OCI-LY7 (cell line): ENCODE measurements around the gene TECR.

Source experiments
- EZH2phosphoT487 ChIP-seq: fragments of 200-600 bp; sonication (generic); IDR thresholded peaks from 2 replicates; pipeline ENCODE4 v1.6.1; 2018; ENCODE audit warnings: low read depth, borderline replicate concordance, mild to moderate bottlenecking, mixed run types, antibody characterized with exemption, low read length, moderate library complexity, mixed read lengths
- TF ChIP-seq, protein P1 (sequence below): fragments of 200-600 bp; sonication (generic); conservative IDR thresholded peaks from 2 replicates; pipeline ENCODE4 v1.5.1; 2014; ENCODE audit warnings: mild to moderate bottlenecking, antibody characterized with exemption, low read length, moderate library complexity, mixed read lengths

DNA sequence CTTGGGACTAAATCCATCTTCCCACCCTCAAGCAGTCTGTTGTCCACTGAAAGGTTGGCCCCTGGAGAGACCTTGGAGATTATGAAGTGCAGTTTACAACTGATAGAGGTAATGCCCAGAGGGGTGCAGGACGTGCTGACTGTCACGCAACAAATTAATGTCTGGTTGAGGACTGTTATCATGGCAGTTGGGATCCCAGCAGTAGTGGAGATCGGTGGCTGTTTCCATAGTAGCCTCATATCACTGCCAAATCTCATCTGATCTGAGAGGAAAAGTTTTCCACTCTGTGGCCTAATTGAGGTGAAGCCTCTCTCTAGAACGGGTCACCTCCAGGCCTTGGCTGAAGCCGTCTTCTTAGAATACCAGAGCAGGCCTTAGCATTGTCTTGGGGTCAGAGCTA is 4.1 kb downstream of the TECR start:
- TF ChIP-seq, protein P1, sequence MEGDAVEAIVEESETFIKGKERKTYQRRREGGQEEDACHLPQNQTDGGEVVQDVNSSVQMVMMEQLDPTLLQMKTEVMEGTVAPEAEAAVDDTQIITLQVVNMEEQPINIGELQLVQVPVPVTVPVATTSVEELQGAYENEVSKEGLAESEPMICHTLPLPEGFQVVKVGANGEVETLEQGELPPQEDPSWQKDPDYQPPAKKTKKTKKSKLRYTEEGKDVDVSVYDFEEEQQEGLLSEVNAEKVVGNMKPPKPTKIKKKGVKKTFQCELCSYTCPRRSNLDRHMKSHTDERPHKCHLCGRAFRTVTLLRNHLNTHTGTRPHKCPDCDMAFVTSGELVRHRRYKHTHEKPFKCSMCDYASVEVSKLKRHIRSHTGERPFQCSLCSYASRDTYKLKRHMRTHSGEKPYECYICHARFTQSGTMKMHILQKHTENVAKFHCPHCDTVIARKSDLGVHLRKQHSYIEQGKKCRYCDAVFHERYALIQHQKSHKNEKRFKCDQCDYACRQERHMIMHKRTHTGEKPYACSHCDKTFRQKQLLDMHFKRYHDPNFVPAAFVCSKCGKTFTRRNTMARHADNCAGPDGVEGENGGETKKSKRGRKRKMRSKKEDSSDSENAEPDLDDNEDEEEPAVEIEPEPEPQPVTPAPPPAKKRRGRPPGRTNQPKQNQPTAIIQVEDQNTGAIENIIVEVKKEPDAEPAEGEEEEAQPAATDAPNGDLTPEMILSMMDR, result no peak
- TF ChIP-seq EZH2phosphoT487, result no peak
